Subcutaneous adipose tissue (tissue), 4 donors: ENCODE measurements around the gene KIF16B. TPM values are rescaled to one million over a fixed set of nuclear protein-coding genes. Genes with fewer than 3 reads are reported as not detected.

ENCODE experiments used
- total RNA-seq, 4 donors: library from RNA; depleted of rRNA; stranded (reverse); fragments of >200 nt; gene quantifications; one replicate each; pipeline ENCODE4 v1.1.0, GENCODE V29; 2016
- TF ChIP-seq, protein P1 (sequence below): fragments of 450-650 bp; IDR thresholded peaks from one replicate; pipeline ENCODE4 v1.5.1; 2016; ENCODE audit warnings: low read depth, mild to moderate bottlenecking, control low read depth, antibody characterized with exemption, moderate library complexity

The KIF16B gene
- total RNA-seq, 4 donors from 2014 or later: 20.0 to 39.1 (median 26.6) TPM

DNA sequence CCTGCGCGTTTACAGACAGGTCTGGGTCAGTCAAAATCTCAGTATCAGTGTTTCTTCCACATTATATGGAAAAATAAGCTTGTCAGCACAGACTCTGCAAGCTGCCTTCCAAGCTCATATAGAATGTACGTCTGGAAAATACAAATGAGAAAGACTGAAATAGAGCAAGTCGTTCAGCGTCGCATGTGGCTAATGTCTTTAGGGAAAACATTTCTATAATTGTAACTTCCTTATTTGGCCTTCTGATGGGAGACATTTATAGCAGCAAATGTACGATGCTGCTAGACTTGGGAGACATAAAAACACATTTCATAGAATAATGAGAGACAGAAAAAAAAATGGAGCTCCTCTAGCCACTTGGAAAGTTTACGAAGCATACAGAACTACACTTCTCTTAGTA lies 122.2 kb downstream of the KIF16B start:
- TF ChIP-seq, protein P1, sequence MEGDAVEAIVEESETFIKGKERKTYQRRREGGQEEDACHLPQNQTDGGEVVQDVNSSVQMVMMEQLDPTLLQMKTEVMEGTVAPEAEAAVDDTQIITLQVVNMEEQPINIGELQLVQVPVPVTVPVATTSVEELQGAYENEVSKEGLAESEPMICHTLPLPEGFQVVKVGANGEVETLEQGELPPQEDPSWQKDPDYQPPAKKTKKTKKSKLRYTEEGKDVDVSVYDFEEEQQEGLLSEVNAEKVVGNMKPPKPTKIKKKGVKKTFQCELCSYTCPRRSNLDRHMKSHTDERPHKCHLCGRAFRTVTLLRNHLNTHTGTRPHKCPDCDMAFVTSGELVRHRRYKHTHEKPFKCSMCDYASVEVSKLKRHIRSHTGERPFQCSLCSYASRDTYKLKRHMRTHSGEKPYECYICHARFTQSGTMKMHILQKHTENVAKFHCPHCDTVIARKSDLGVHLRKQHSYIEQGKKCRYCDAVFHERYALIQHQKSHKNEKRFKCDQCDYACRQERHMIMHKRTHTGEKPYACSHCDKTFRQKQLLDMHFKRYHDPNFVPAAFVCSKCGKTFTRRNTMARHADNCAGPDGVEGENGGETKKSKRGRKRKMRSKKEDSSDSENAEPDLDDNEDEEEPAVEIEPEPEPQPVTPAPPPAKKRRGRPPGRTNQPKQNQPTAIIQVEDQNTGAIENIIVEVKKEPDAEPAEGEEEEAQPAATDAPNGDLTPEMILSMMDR: no peak

DNA sequence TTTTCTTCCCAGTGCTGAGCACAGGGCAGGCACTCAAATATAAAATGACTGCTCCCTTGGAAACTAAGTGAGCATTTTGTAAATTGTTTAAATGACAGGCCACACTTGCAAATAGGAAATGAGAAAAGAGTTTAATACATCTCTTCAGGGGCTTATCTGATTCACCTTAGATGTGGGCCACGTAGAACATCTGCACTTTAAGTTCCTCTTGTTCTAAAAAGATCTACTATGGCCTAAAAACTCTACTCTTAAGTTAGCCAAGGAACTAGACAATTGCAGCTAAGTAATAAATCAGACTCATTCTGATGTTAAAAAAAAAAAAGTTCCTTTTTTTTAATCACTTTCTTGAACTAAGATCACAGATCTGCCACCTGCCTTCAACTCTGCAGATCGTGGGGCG lies 126.3 kb downstream of the KIF16B start:
- TF ChIP-seq, protein P1: no peak

DNA sequence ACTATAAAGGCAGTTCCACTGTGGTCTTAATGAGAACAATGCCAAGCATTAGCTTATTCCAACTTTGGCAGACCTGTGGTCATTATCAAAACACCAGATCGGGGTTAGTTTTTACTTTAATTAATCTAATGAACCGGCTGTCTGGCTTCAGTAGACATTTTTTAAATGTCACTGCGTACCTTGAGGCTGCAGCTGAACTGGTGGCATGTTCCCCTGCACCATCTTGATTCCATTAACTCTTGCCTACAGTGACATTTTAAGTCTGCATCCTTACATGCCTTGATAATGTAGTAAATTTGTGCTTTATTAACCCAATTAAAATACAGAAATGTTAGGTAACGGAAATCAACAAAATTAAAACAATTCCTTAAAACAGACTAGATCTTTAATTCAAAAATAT lies 127.0 kb downstream of the KIF16B start:
- TF ChIP-seq, protein P1: no peak

DNA sequence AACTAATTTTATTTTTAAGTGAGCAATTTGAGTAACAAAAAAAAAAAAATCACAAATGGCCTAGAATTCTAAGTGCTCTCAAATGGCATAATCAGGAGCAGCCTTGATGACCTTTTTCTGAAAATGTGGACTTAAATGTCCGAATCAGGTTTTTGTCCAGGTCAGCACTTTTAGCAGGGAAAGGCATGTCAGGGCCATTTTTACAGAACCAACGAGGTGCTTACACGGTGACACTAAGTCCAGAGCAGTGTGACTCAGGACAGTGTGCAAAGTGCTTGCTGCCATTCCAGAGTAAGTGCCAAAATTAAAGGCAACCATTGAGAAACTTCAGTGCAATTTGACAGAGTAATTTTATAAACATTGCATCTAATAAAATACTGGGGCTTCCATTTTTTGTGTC lies 127.8 kb downstream of the KIF16B start:
- TF ChIP-seq, protein P1: no peak

DNA sequence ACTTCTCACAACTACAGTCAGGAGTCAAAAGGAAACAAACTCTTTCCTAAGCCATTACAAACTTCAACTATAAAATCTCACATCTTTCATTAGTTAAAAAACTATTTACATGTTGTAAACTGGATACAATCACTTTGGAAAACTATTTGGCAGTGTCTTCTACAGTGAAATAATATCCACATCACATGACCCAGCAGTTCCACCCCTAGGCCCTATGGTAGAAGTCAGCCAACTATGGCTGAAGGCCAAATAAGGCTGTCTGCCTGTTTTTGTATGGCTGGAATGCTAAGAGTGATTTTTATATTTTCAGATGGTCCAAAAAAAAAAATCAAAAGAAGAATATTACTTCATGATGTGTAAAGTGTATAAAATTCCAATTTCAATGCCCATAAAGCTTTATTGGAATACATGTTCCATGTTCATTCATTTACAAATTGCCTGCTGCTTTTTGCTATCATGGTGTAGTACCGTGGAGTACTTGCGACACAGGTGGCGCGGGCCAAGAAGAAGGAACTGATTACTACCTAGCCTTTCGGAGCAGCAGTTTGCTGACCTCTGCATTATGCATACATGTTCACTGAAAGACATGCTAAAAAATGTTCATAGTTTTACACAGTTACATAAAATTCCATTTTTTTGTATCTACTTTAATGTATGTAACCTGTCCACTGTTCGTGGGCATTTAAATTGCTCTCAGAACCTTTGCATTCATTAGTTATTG lies 129.0 kb downstream of the KIF16B start:
- TF ChIP-seq, protein P1: no peak

DNA sequence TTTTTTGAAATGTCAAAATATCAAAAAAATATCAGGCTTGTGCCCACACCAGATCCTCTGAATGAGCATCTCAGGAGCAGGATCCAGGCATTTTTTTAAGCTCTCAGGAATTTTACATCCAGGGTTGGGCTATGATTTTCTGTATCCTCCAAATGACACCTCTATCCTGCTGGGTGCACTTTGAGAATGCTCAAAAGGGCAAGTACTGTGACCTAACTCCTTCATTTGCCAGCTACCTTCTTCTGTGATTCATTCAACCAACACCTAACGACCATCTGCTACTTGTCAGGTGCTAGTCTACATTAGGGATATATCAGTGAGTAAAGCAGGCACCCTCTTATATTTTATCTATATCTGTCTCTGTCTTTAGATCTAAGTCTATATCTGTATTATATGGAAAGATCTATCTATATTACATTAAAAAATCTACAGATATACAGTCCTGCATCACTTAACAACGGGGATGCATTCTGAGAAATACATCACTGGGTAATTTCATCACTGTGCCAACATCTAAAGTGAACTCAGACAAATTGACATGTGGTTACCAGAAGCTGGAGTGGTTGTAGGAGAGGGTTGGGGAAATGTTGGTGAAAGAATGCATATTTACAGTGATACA lies 131.6 kb downstream of the KIF16B start:
- TF ChIP-seq, protein P1: no peak

DNA sequence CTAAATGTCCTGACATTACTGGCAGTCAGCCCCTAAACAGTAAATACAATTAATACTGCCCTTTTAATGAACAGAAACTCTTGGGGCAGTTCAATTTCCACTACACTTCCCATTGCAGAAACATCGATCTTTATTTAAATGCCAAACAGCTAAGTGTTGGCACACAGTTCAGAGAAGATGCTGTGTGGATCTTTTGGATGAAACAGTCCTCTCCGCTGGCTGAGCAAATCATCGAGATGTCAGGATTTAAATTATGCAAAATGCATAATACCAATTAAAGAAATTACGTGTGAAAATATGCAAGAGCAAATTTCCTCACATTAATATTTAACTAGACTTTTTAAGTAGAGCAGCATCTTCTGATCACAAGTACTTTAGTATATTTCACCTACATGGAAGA lies 132.6 kb downstream of the KIF16B start:
- TF ChIP-seq, protein P1: no peak
